ENCODE data around the gene DNAJC30. TPM values are rescaled to one million over a fixed set of nuclear protein-coding genes. Genes with fewer than 3 reads are reported as not detected.

Gene DNAJC30
- total and polyA plus RNA-seq, 2 of the 8 experiments (the other 6 are each of a cell fraction or from before 2014, with no cell fraction given): 6.1 to 6.3 TPM

DNA sequence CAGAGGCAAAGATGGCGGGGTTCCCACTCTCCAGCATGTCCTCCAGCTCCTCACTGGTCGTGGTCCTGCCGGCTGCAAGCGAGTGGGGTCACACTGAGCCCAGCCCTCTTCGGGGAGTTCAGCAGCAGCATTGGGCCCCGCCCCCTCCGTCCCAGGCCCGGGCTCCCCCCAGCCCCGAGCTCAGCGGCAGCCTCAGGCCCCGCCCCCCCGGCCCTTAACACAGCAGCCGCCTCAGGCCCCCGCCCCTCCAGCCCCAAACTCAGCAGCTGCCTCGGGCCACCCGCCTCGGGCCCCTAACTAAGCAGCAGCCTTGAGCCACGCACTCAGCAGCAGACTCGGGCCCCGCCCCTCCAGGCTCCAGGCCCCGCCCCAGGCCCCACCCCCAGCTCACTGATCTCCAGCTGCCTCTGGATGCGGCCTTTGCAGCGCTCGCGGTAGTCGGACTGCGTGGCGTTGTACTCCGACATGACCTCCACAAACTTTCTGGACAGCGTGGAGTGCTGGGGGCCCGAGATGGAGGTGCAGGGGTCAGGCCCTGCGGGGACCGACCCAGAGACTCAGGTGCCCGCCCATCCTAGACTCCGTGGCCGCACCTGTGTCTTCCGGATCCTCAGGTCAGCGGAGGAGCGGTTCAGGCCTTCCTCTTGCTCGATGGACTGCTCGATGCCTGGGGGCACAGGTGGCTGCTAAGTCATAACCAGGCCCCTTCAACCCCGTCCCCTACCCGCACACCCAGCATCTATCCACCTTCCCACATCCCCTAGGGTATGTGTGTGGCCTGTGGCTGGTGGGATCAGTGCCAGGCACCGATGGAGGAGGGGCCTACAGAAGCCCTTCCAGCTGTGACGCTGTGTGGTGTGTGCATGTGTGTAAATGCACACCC, 20.7 kb upstream of the DNAJC30 start:
- H2BK15ac ChIP-seq (ENCODE audit: low read length): peak overlapping the region; percentile 81; the same call in 1 of the 2 replicates
- H3K14ac ChIP-seq (ENCODE audit: insufficient read length): peak overlapping the region; percentile 19
- H4K5ac ChIP-seq (ENCODE audit: insufficient read length, low read depth, low read length): peak overlapping the region; percentile 62
- H3K36me3 ChIP-seq (ENCODE audit: control insufficient read depth in 2 of 4, insufficient read depth in 4 of 4, low read length in 3 of 4): peaks cover 0 to 7% (median 0%) of the 10 kb centered on the region in 4 experiments; a peak in 4 of 8 replicates
- FAIRE-seq: no peak
- H3K79me1 ChIP-seq (ENCODE audit: low read depth, low read length): no peaks in the 10 kb centered on the region
- H4K8ac ChIP-seq (ENCODE audit: extremely low read depth, insufficient read depth, low read length): peak overlapping the region; percentile 91
- H3K4me3 ChIP-seq (ENCODE audit: extremely low read depth in 1 of 4, insufficient read depth in 2 of 4, low read depth in 3 of 4, low read length in 4 of 4): peak overlapping the region; percentile 28 to 58 (median 34); a peak in 7 of 8 replicates
- peak overlapping the region; percentile 17 for H4K91ac ChIP-seq (replicated peaks; ENCODE audit: insufficient read length, low read length)
- no peaks in the 10 kb centered on the region for H3K79me2 ChIP-seq (ENCODE audit: control insufficient read depth in 1 of 2, insufficient read depth in 2 of 2, low read length in 2 of 2)
- H3K4me1 ChIP-seq (replicated peaks in 1 of 4; ENCODE audit: control insufficient read depth in 3 of 4, insufficient read depth in 4 of 4, low read length in 3 of 4): peaks cover 0 to 19% (median 15%) of the 10 kb centered on the region in 4 experiments; a peak in 6 of 7 replicates
- peak overlapping the region; percentile 5 for H3K56ac ChIP-seq (replicated peaks; ENCODE audit: insufficient read length, low read depth, low read length)
- CTCF ChIA-PET (ENCODE audit: partially characterized antibody): interaction anchor here (0.8 to 9.7 kb wide), 8 partner anchors 16 to 96 kb away, joined by 3 to 130 read pairs (median 4); no protein-coding TSS in a partner anchor
- peak overlapping the region; percentile 81; the same call in 1 of the 2 replicates for H3K18ac ChIP-seq (ENCODE audit: extremely low read depth, low read length)
- no peak overlapping the region for H2AFZ ChIP-seq (ENCODE audit: low read length)
- peak overlapping the region; percentile 97 for H3K4ac ChIP-seq (replicated peaks; ENCODE audit: insufficient read length, low read depth, low read length)
- no peaks in the 10 kb centered on the region; a peak in 1 of 7 replicates for H3K27me3 ChIP-seq (replicated peaks in 1 of 4; ENCODE audit: control insufficient read depth in 3 of 4, extremely low read depth in 1 of 4, insufficient read depth in 3 of 4, low read length in 3 of 4)
- no peak overlapping the region for H2BK20ac ChIP-seq (ENCODE audit: low read length)
- peaks cover 6 to 17% of the 10 kb centered on the region in 2 experiments for H4K20me1 ChIP-seq (replicated peaks in 1 of 2; ENCODE audit: control insufficient read depth in 1 of 2, insufficient read depth in 2 of 2, low read length in 2 of 2)
- H3K9me3 ChIP-seq (ENCODE audit: insufficient read depth in 2 of 2, low read depth in 1 of 2, low read length in 1 of 2): no peaks in the 10 kb centered on the region
- peak; percentile 47 to 81 for DNase-seq (ENCODE audit: low read depth in 1 of 2, low spot score in 2 of 2)
- peak overlapping the region; percentile 60; the same call in 1 of the 2 replicates for H2BK5ac ChIP-seq (ENCODE audit: low read depth, low read length)
- peak overlapping the region in 3 of 4 experiments; percentile 20 to 35 (median 31); a peak in 5 of 7 replicates for H3K9ac ChIP-seq (replicated peaks in 1 of 4; ENCODE audit: extremely low read depth in 1 of 4, low read depth in 3 of 4, low read length in 3 of 4)
- H3K23ac ChIP-seq (ENCODE audit: insufficient read length): no peak overlapping the region
- H2AK5ac ChIP-seq (ENCODE audit: low read depth, low read length): no peak overlapping the region
- peaks cover 2% of the 10 kb centered on the region; the same call in 1 of the 2 replicates for H3K23me2 ChIP-seq (ENCODE audit: low read depth, low read length)
- H2BK120ac ChIP-seq (replicated peaks; ENCODE audit: low read depth, low read length): no peak overlapping the region
- POLR2A ChIA-PET (ENCODE audit: partially characterized antibody): interaction anchor here (1.3 to 4.9 kb wide), 4 partner anchors 9 to 98 kb away, joined by 3 to 29 read pairs (median 8); no protein-coding TSS in a partner anchor
- peak overlapping the region; percentile 53; the same call in 1 of the 2 replicates for H3K27ac ChIP-seq (ENCODE audit: low read depth, low read length)
- H2BK12ac ChIP-seq (ENCODE audit: low read depth, low read length): no peak overlapping the region
- peak overlapping the region; percentile 76 to 85 for H3K4me2 ChIP-seq (ENCODE audit: insufficient read depth in 1 of 2, low read depth in 2 of 2, low read length in 2 of 2)
- WGBS, 2 experiments (ENCODE audit: extremely low coverage in 1 of 2, insufficient coverage in 1 of 2, insufficient read length in 1 of 2, insufficient replicate concordance in 2 of 2, low coverage in 1 of 2, low lambda C conversion rate in 2 of 2, missing lambda C conversion rate in 1 of 2): 47% methylated on average over 29 of the region's 45 CpGs; no CpG with 5 or more reads in 1 of the 2 experiments
